ENCODE data around the gene XPA.
"Not testable (repeated sequence)": the region's sequence is repeated elsewhere in the genome, so short reads cannot be mapped to it uniquely, and the experiment has no call there.

- TF ChIP-seq POLR2AphosphoS5, EP300, CTCF, POLR2A (IDR thresholded peaks at IDR 0.05): not testable (repeated sequence)
These were observed 2.7 kb upstream of the XPA start for GRCh38 chr9:97699824-97700223.
